Activated CD8-positive, alpha-beta memory T cell treated with anti-CD3 and anti-CD28 coated beads for 48 hours (primary cell): ENCODE data around the gene TCAIM.

ENCODE experiments used
- DNase-seq, 3 experiments: peaks; one replicate each; pipeline ENCODE4 v3.0.0-alpha.2; 2020; ENCODE audit warnings: low read depth in 2 of 3, low spot score in 2 of 3

Gene TCAIM

DNA sequence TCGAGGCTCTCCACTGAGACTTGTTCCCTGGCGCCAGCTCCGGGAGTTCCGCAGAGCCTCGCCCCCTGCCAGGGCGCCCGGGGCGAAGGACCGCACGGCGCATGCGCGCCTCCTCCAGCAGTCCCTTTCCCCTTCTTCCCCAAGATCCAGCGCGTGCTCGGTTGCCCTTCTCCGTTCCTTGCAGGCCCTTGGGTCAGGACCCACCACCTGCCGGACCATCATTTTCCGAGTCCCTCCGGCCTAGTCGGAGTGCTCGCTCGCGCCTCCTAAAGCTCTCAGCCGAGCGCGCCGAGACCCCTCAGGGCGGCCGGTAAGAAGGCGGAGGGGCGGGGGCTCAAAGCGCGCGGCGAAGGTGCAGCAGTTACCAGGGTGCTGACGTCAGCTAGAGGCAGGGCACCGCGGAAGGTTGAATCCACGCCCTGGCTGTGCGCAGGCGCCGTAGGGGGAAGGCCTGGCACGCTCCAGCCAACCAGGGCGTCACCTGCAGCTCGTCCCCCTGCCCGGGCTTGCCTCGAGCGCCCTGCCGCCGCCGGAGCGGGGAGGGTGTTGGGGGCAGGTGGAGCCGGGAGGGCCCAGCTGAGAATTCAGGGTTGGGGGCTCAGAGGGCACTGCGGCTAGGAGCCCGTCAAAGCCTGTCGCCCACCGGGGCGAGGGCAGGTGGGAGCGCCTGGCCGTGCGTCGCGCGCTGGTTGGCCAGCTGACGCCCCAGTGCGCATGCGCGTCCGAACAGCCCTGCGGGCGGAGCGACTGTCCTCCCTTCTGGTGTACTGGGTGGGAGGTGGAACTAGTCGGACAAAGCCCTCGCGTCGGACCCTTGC is at the start of gene TCAIM:
TCAIM (plus strand) TSS at position 757 of the 818 bp plus-strand sequence. CDS start 16,017 bp downstream, outside the sequence.
- peak; percentile 86 to 97 (median 92) for DNase-seq

DNA sequence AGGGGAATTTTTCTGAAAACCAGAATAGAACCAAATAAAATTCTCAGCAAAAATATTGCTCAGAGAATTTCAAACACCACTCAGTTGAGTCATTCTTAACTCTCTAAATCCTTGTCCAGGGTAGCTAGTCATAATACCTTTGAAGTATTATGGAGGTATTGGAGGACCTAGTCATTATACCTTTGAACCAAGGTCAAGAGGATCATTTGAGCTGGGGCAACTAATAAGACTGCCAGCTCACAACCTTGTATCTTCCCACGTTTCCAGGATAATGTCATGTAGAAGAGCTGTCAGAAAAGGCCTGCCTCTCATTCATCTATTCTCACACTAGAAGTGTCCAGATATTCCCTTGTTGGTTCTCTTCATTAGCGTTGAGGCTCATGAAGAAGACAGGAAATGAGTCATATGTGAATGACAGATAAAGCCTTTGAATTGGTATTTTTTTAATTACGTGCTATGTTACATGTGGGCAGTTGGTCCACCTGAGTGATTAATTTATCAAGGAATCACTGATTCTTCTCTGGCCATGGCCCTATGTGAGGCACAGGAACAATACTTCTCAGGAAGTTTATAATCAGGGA is 48.6 kb upstream of the TCAIM start:
- DNase-seq: no peak

GRCh38 chr3:44292276-44292675 is 46.3 kb upstream of the TCAIM start:
- DNase-seq: no peak

DNA sequence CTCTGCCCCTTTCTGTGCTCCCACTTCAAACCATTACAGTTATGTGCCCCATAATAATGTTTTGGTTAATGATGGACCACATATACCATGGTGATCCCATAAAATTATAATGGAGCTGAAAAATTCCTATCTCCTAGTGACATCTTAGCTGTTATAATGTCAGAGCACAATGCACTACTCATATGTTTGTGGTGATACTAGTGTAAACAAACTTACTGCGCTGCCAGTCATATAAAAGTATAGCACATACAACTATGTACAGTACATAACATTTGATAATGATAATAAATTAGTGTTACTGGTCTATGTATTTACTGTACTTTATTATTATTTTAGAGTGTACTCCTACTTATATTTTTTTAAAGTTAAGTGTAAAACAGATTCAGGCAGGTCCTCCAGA is 45.6 kb upstream of the TCAIM start:
- no peak for DNase-seq

GRCh38 chr3:44297255-44297654 is 41.3 kb upstream of the TCAIM start:
- DNase-seq: no peak

DNA sequence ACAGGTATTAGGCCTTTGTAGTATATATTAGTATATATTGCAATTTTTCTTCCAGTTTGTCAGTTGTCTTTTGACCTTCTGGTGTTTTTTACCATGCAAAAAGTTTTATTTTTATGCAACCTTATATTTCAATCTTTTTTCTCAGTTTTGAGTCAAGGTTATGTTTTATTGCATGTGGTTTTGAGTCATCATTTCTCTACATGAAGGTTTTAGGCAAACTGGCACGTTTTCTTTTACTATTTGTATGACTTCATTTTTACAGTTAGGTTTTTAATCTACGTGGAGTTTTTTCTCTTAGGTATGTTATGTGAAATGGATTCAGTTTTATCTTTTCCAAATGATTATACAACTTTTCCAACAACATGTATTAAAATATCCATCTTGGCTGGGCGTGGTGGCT is 36.8 kb upstream of the TCAIM start:
- no peak for DNase-seq

DNA sequence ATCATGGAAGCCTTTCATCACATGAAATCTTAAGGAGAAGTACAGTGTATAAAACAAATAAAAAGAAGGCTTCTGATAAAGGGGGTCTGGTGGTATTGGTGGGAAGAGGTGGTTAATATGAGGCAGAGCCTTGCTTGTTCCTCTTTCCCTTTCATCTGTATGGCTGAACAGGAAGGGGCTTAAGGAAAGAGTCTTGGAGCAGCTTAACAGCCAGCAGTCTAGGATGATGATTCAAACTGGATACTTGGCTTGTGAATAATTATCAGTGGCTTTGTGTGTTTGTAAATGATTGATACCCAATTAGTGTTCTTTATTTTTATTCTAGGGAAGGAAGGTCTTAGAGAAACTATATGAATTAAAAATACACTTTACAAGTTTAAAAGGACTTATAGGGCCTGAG is 29.1 kb upstream of the TCAIM start:
- no peak for DNase-seq

DNA sequence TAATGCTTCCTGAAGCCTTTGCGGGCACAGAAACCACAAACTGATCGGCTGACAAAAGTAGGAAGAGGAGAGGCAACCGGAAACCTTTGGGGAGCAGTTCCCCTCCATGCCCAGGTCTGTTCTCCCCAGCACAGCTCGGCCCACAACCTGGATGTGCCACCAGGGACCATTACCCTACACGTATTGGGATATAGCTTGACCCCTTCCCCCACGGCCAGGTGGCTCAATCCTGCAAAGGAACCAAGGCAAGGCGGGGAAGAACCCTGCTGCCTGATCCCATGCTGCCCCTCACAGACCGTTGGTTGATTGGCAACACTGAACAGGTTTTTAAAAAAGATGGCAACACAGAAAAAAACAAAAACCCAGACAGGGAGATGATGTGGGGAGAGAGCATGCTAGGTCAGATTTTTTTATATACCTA is 19.7 kb upstream of the TCAIM start:
- no peak for DNase-seq

DNA sequence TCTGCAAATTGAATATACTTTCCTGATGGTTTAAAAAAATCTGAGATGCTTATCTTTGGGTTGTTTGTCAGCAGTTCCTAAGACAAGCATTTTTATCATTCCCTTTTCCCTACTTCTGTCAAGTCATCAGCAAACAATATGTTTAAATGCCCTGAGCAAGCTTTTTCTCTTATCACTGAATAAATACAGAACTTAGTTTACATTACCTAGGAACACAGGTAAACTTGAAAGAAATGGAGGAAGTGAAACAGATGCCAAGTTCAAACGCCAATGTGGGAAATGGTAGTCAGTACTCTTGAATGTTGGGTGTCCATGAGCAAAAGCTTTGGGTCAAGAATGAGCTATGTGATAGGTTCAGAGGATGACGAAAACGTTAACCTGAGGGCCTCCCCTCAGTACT is 17.2 kb upstream of the TCAIM start:
- DNase-seq: no peak

DNA sequence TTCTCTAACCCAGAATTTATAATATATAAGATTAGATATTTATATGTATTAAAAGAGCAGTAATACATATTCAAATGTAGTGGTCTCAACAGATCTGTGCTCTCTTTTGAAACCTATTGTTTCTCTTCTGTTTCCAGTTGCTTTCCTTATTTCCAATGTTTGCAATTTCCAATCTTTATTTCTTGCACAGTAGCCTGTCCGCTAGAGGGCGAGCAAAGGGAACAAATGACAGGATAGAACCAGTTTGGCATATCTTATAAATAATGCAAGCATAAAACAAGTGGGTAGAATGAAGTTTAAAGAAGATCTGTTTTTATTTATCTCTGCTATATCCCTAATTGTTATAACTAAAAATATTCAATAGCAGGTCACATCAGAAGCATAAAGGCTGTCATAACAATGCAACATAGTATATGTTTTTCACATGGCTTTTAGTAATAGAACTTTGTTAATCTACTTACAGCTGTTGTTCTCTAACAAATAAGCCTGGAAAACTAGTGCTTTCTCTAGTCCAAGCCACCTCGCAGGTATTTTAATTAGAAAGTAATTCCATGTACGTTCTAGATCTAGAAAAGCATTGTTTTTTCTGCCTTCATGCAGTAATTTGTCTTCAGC is 15.1 kb upstream of the TCAIM start:
- no peak for DNase-seq

DNA sequence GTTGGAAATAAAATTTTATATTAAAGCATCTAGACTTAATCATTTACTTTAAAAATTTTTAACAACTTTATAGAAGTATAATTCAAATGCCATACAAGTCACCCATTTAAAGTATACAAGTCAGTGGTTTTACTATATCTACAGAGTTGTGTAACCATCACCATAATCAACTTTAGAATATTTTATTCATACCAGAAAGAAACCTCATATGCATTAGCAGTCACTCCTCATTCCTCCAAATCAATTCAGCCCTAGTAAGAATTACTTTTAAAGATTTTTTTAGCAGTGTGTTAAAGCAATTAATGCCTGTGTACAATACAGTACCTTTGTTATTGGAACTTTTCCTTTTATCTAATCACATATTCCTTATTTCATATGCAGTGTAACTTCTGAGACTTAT is 14.0 kb upstream of the TCAIM start:
- DNase-seq: no peak

- DNase-seq: no peak
Observed at GRCh38 chr3:44326019-44326418, 12.5 kb upstream of the TCAIM start.

- DNase-seq: no peak
Observed at GRCh38 chr3:44326515-44326914, 12.1 kb upstream of the TCAIM start.

GRCh38 chr3:44329946-44330345 is 8.6 kb upstream of the TCAIM start:
- DNase-seq: no peak

DNA sequence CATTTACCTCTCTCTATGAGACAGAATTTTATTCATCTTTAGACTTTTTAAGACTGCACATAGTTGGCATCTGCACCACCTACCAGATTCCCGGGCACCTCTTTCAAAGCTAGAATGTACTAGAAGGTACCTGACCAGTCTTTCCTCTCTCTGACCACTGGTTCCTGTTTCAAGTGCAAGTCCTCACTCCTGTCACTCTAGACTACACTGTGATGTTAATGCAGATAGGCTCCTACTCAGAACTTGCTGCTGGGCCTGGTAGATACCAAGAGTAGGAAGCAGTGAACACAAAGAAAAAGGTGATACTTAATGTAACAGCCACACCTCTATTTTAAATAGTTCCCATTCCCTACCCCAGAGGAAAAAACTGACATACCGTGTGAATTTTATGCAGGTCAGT is 8.1 kb upstream of the TCAIM start:
- no peak for DNase-seq

DNA sequence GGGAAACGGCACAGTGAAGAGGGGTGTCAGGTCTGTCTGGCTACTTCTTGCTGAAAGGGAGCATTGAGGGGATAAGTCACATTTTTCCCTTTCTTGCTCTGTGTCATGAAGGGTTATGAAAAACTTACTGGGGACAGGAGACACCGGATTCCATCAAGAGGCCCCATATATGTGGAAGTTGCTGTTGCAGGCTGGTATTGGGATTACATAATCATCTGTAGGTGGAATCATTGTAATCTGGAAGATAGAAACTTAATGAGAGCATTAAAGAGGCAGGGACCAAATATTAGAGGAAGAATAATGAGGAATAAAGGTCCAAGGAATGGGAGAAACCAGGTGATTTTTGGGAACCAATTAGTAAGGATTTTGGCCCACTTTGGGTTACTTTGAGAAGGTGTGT is 4.2 kb upstream of the TCAIM start:
- no peak for DNase-seq

DNA sequence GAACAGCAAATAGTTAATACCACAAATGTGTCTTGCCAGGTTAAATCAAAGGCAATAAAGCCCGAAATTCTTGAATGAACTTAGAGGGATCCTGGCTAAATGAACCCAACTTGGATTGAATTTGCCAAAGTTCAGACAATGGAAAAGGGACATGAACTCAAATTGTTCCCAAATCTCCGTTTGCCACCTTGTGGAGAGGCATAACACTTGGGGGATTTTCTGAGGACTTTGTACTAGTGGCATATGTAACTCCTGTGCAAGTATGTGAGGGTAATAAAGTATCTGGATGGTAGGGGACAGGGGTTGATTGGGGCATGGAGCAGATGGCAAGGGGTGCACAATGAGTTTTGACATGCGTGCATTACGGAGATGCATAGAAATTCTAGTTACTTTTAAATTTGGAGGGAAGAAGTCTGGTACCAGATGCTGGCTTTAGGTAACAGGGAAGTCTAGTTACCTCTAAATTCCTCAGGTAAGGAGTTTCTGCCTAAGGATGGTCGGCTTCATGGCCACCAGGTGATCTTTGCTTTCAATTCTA is 1.2 kb upstream of the TCAIM start:
- no peak for DNase-seq

- DNase-seq: no peak
Observed at GRCh38 chr3:44338828-44339127, 212 bp downstream of the TCAIM start.

- DNase-seq: no peak
Observed at GRCh38 chr3:44339181-44340057, 853 bp downstream of the TCAIM start.

DNA sequence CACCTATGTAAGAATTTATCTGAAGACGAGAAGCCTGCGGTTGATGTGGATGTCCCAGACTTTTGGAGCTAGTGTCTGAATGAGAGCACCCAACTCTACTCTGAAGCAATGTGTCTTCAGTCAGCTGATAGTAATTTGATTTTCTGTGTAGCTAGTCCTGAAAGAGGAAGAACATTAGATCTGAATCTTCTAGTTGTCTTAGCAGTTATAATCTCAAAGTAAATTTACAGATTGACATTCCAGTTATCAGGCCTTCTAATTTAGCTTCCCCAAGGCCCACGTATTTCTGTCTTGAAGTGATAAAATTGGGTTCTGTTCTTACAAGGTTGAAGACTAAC is 1.5 kb downstream of the TCAIM start:
- no peak for DNase-seq

DNA sequence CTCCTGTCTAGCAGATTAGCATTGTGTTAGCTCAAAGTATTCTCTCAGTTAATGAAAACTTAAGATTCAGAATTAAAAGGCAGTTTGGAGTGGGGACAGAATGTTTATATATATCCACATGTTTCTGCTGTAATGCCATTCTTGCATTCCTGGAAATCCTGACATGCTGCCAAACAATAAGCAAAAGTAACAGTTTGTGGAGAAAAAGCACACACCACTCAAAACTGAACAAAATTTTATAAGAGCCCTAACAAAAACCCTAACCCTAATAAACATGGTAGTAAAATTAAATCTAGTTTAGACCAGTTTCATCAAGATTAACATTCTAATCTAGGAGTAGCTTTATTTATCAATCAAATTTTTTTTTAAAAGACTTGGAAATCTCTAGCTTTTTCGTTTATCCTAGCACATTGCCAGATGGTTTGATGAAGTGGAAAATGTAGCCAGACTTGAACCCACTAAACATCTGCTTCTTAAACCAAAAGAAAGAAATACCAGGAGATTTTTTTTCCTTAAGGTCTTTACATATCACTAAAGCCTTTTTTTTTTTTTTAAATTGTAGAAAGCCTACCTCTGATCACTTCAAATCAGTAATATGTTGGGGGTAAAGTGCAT is 3.7 kb downstream of the TCAIM start:
- DNase-seq: no peak
